ENCODE data around the gene ADAMTS17.

The ADAMTS17 gene

GRCh38 chr15:100193277-100193860 lies 148.4 kb downstream of the ADAMTS17 start:
- TF ChIP-seq, protein P1, sequence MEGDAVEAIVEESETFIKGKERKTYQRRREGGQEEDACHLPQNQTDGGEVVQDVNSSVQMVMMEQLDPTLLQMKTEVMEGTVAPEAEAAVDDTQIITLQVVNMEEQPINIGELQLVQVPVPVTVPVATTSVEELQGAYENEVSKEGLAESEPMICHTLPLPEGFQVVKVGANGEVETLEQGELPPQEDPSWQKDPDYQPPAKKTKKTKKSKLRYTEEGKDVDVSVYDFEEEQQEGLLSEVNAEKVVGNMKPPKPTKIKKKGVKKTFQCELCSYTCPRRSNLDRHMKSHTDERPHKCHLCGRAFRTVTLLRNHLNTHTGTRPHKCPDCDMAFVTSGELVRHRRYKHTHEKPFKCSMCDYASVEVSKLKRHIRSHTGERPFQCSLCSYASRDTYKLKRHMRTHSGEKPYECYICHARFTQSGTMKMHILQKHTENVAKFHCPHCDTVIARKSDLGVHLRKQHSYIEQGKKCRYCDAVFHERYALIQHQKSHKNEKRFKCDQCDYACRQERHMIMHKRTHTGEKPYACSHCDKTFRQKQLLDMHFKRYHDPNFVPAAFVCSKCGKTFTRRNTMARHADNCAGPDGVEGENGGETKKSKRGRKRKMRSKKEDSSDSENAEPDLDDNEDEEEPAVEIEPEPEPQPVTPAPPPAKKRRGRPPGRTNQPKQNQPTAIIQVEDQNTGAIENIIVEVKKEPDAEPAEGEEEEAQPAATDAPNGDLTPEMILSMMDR (IDR thresholded peaks at IDR 0.05; ENCODE audit: extremely low read depth, missing control alignments) = no peak
- no peak for DNase-seq (ENCODE audit: low spot score)

DNA sequence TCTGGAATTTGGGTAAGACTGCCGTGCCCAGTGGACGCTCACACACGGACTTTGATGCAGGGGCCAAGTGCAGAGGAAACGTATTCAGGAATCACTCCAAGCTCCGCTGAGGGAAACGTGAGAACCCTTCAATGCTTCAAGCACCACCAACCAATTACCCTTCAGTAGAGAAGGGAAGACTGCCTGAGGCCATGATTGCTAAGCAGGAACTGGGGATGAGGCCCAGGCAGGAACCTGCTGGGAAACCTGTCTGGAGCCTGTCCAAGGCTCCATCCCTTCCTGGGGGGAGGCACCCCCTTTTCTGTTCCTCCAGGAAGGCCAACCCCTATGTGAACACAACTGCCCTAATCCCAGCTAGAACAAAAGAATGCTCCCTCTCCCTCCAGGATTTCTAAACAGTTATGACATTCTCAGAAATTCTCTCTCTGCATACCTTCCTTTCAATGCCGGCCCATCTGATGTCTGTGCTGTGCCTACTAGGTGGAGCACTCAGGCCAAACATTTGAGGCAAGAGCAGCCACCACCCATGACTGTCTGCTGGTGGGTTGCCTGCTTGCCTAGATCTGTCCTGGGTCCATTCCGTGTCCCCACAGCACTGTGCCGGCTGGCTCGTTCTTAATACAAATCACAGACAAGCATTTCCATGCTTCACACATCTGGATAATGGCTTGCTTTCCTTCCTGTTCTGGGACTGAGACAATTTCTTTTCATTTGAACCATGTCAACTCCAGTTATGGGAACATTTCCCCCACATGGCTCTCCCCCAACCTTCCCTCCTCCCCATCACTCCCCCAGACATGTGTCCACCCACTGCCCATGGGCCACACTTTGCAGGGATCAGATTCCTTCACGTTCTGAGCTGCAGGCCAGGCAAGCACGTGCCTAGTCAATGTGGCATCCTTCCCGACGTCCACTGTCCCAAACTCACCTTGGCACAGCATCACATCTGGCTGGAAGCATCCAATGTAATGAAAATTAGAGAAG lies 149.4 kb downstream of the ADAMTS17 start:
- TF ChIP-seq, protein P1 (IDR thresholded peaks at IDR 0.05; ENCODE audit: extremely low read depth, missing control alignments) = no peak
- DNase-seq (ENCODE audit: low spot score) = no peak

- TF ChIP-seq, protein P1 (IDR thresholded peaks at IDR 0.05; ENCODE audit: extremely low read depth, missing control alignments) = no peak
- no peak for DNase-seq (ENCODE audit: low spot score)
Measured at GRCh38 chr15:100191161-100191560, 150.6 kb downstream of the ADAMTS17 start.

- TF ChIP-seq, protein P1 (IDR thresholded peaks at IDR 0.05; ENCODE audit: extremely low read depth, missing control alignments) = no peak
- DNase-seq (ENCODE audit: low spot score) = no peak
Measured at GRCh38 chr15:100190675-100191074, 151.1 kb downstream of the ADAMTS17 start.

GRCh38 chr15:100189849-100190248 lies 151.9 kb downstream of the ADAMTS17 start:
- no peak for DNase-seq (ENCODE audit: low spot score)
- TF ChIP-seq, protein P1 (IDR thresholded peaks at IDR 0.05; ENCODE audit: extremely low read depth, missing control alignments) = no peak

- TF ChIP-seq, protein P1 (IDR thresholded peaks at IDR 0.05; ENCODE audit: extremely low read depth, missing control alignments) = no peak
- DNase-seq (ENCODE audit: low spot score) = no peak
Measured at GRCh38 chr15:100189319-100189718, 152.5 kb downstream of the ADAMTS17 start.

- no peak for DNase-seq (ENCODE audit: low spot score)
- TF ChIP-seq, protein P1 (IDR thresholded peaks at IDR 0.05; ENCODE audit: extremely low read depth, missing control alignments) = no peak
Measured at GRCh38 chr15:100187677-100188076, 154.1 kb downstream of the ADAMTS17 start.
